A549 (cell line): Measurements from ENCODE around the gene TCP10L. TPM values are rescaled to one million over a fixed set of nuclear protein-coding genes. Genes with fewer than 3 reads are reported as not detected.

Source experiments
- ATAC-seq, 2 experiments: fragments of 200-7000 bp in 1 of 2; fragments of >200 bp in 1 of 2; cut with Nextera tagmentation in 1 of 2; cut with Tn5 transposase in 1 of 2; 3 replicates each; pipeline versions ENCODE4 v1.8.0 to v1.9.1; 2018 to 2020; ENCODE audit warnings: mild to moderate bottlenecking in 1 of 2, moderate library complexity in 1 of 2
- CTCF ChIA-PET: fragments of 300-600 bp; sonication (Branson Sonifier 250); formaldehyde crosslinking; extraction: SDS; loops from one replicate; lab custom pipeline; 2021; ENCODE audit warnings: antibody characterized with exemption, inconsistent platforms; lab: Yijun Ruan, JAX
- POLR2A ChIA-PET: fragments of 350-600 bp; formaldehyde crosslinking; extraction: SDS; loops from one replicate; lab custom pipeline; 2021; ENCODE audit warnings: antibody characterized with exemption, inconsistent platforms; lab: Yijun Ruan, JAX
- DNase-seq, 2 experiments: peaks; one replicate each; pipeline versions ENCODE4 v3.0.0 to v3.0.0-alpha.2; 2011 to 2016; ENCODE audit warnings: low read depth in 1 of 2, low spot score in 1 of 2
- FAIRE-seq: peaks from 2 replicates; lab custom pipeline; 2011; peaks lifted over from hg19 to GRCh38; lab: Jason Lieb, UNC
- H3K27ac ChIP-seq, 2 experiments: fragments of >200 bp; sonication (Bioruptor Twin); formaldehyde crosslinking; 3 replicates each; pipeline ENCODE4 v1.5.1; 2016 to 2017
- H3K4me1 ChIP-seq: fragments of >200 bp; sonication (Bioruptor Twin); formaldehyde crosslinking; 3 replicates; pipeline ENCODE4 v1.6.1; 2016
- H3K4me2 ChIP-seq: fragments of >200 bp; sonication (Bioruptor Twin); formaldehyde crosslinking; 3 replicates; pipeline ENCODE4 v1.6.1; 2016
- H3K4me3 ChIP-seq: fragments of >200 bp; sonication (Bioruptor Twin); formaldehyde crosslinking; 3 replicates; pipeline ENCODE4 v1.5.1; 2016
- H3K9me3 ChIP-seq: fragments of >200 bp; sonication (Bioruptor Twin); formaldehyde crosslinking; 3 replicates; pipeline ENCODE4 v1.6.1; 2016
- CEBPB ChIP-seq, 2 experiments: fragments of >200 bp in 1 of 2; sonication (Bioruptor Twin) in 1 of 2; formaldehyde crosslinking in 1 of 2; IDR thresholded peaks; 2 replicates each; pipeline ENCODE4 v1.6.1; 2012 to 2016
- CHD4 ChIP-seq: fragments of 200-600 bp; sonication (generic); IDR thresholded peaks from 2 replicates; pipeline ENCODE4 v1.6.1; 2016; ENCODE audit warnings: antibody characterized with exemption, mild to moderate bottlenecking, borderline replicate concordance
- E2F6 ChIP-seq: IDR thresholded peaks from 2 replicates; pipeline ENCODE4 v1.6.1; 2012; ENCODE audit warnings: low read depth, borderline replicate concordance
- EHF ChIP-seq: fragments of 250-450 bp; sonication (Bioruptor Pico); IDR thresholded peaks from 2 replicates; pipeline ENCODE4 v1.5.0; 2020; ENCODE audit warnings: mild to moderate bottlenecking
- EHMT2 ChIP-seq: fragments of 200-600 bp; sonication (generic); IDR thresholded peaks from 2 replicates; pipeline ENCODE4 v1.6.1; 2016; ENCODE audit warnings: antibody characterized with exemption, low read depth, mild to moderate bottlenecking, moderate library complexity
- ELK1 ChIP-seq: fragments of 150-350 bp; IDR thresholded peaks from 2 replicates; pipeline ENCODE4 v1.6.1; 2014; ENCODE audit warnings: low read depth, mild to moderate bottlenecking, low read length
- FOSB ChIP-seq: fragments of 250-450 bp; sonication (Bioruptor Pico); IDR thresholded peaks from 2 replicates; pipeline ENCODE4 v1.5.0; 2020; ENCODE audit warnings: mild to moderate bottlenecking, moderate library complexity
- FOXS1 ChIP-seq: fragments of 250-450 bp; sonication (Bioruptor Pico); IDR thresholded peaks from 2 replicates; pipeline ENCODE4 v1.5.0; 2020; ENCODE audit warnings: mild to moderate bottlenecking, moderate library complexity
- GATA3 ChIP-seq: IDR thresholded peaks from 2 replicates; pipeline ENCODE4 v1.6.1; 2012; ENCODE audit warnings: borderline replicate concordance
- HMGXB4 ChIP-seq: fragments of 250-450 bp; sonication (Bioruptor Pico); IDR thresholded peaks from 2 replicates; pipeline ENCODE4 v1.5.0; 2021; ENCODE audit warnings: mild to moderate bottlenecking, moderate library complexity, borderline replicate concordance
- HOXB5 ChIP-seq: fragments of 250-450 bp; sonication (Bioruptor Pico); IDR thresholded peaks from 2 replicates; pipeline ENCODE4 v1.5.0; 2020; ENCODE audit warnings: mild to moderate bottlenecking, moderate library complexity
- JUNB ChIP-seq: fragments of >200 bp; sonication (Bioruptor Twin); formaldehyde crosslinking; IDR thresholded peaks from 2 replicates; pipeline ENCODE4 v1.6.1; 2016
- KDM5A ChIP-seq: fragments of 200-600 bp; sonication (generic); IDR thresholded peaks from 2 replicates; pipeline ENCODE4 v1.6.1; 2016; ENCODE audit warnings: antibody characterized with exemption, mild to moderate bottlenecking
- MAFK ChIP-seq: fragments of 450-650 bp; IDR thresholded peaks from 2 replicates; pipeline ENCODE4 v1.6.1; 2014; ENCODE audit not compliant: partially characterized antibody
- MAZ ChIP-seq: fragments of 150-350 bp; IDR thresholded peaks from 2 replicates; pipeline ENCODE4 v1.6.1; 2014; ENCODE audit warnings: antibody characterized with exemption, low read depth, low read length, borderline replicate concordance
- NPAS2 ChIP-seq: fragments of 250-450 bp; sonication (Bioruptor Pico); IDR thresholded peaks from 2 replicates; pipeline ENCODE4 v1.8.0; 2022; ENCODE audit warnings: mild to moderate bottlenecking, moderate library complexity, borderline replicate concordance
- NR3C1 ChIP-seq: fragments of >200 bp; sonication (Bioruptor Twin); formaldehyde crosslinking; IDR thresholded peaks from 3 replicates; pipeline ENCODE4 v1.6.1; 2017
- PBX3 ChIP-seq: IDR thresholded peaks from 2 replicates; pipeline ENCODE4 v1.6.1; 2012
- POLR2A ChIP-seq: IDR thresholded peaks from 2 replicates; pipeline ENCODE4 v1.6.1; 2012; ENCODE audit warnings: mild to moderate bottlenecking, low read length
- RAD21 ChIP-seq, 2 experiments: fragments of >200 bp in 1 of 2; sonication (Bioruptor Twin) in 1 of 2; formaldehyde crosslinking in 1 of 2; IDR thresholded peaks in 1 of 2; conservative IDR thresholded peaks in 1 of 2; 2 replicates in 1 of 2; 3 replicates in 1 of 2; pipeline ENCODE4 v1.6.1; 2012 to 2018; ENCODE audit warnings: inconsistent platforms in 1 of 2
- RFX5 ChIP-seq: fragments of 450-650 bp; IDR thresholded peaks from 2 replicates; pipeline ENCODE4 v1.7.1; 2014; ENCODE audit warnings: antibody characterized with exemption, mild to moderate bottlenecking, moderate library complexity
- RNF2 ChIP-seq: fragments of 200-600 bp; sonication (generic); IDR thresholded peaks from 2 replicates; pipeline ENCODE4 v1.6.1; 2016; ENCODE audit warnings: low read depth, mild to moderate bottlenecking, antibody characterized with exemption, moderate library complexity, borderline replicate concordance
- SMC3 ChIP-seq: fragments of >200 bp; sonication (Bioruptor Twin); formaldehyde crosslinking; IDR thresholded peaks from 3 replicates; pipeline ENCODE4 v1.6.1; 2018; ENCODE audit warnings: inconsistent platforms
- SREBF2 ChIP-seq: fragments of 450-650 bp; IDR thresholded peaks from 2 replicates; pipeline ENCODE4 v1.6.1; 2014; ENCODE audit warnings: mild to moderate bottlenecking, moderate library complexity
- TFCP2L1 ChIP-seq: fragments of 250-450 bp; sonication (Bioruptor Pico); IDR thresholded peaks from 2 replicates; pipeline ENCODE4 v1.5.0; 2021; ENCODE audit warnings: mild to moderate bottlenecking
- ZC3H11A ChIP-seq: fragments of 450-650 bp; IDR thresholded peaks from 2 replicates; pipeline ENCODE4 v1.6.1; 2014; ENCODE audit warnings: antibody characterized with exemption, mild to moderate bottlenecking
- ZSCAN20 ChIP-seq: fragments of 250-450 bp; sonication (Bioruptor Pico); IDR thresholded peaks from 2 replicates; pipeline ENCODE4 v1.8.0; 2022; ENCODE audit warnings: mild to moderate bottlenecking, moderate library complexity
- WGBS: methylation state at CpG from one replicate; pipeline ENCODE4 v1.1.6; 2017; ENCODE audit errors: missing lambda C conversion rate; 5-methylcytosine and 5-hydroxymethylcytosine counted together
- polyA plus RNA-seq, 4 experiments: library from polyadenylated mRNA; depleted of rRNA in 3 of 4; stranded (reverse); fragments of >200 nt; fragmentation: RNase III in 1 of 4; extraction: RNeasy Plus Mini Kit Qiagen cat#74134 plus additional on column Dnase treatment in 1 of 4; gene quantifications; 2 replicates in 3 of 4; 3 replicates in 1 of 4; pipeline ENCODE4 v1.2.3, GENCODE V29; 2011 to 2017

The TCP10L gene
- polyA plus RNA-seq, 2 of the 4 experiments (the other 2 are of a cell fraction): 0.62 to 1.2 TPM

- peaks cover 6% of the 10 kb centered on the region; the same call in 1 of the 3 replicates for H3K4me1 ChIP-seq
- no peak for DNase-seq
- no peak overlapping the region for H3K4me3 ChIP-seq
- FAIRE-seq: no peak
- no peak overlapping the region for H3K27ac ChIP-seq
- POLR2A ChIA-PET: no interaction called here
- 88% methylated on average over 7 of the region's 7 CpGs for WGBS
- no peak for TF ChIP-seq POLR2A
- H3K4me2 ChIP-seq: no peak overlapping the region
- no peaks in the 10 kb centered on the region for H3K9me3 ChIP-seq
- CTCF ChIA-PET: no interaction called here
- no peak for ATAC-seq
Observed at GRCh38 chr21:32535612-32536011, 49.7 kb downstream of the TCP10L start.

GRCh38 chr21:32534113-32534512, 51.2 kb downstream of the TCP10L start:
- no peaks in the 10 kb centered on the region for H3K9me3 ChIP-seq
- peaks cover 6% of the 10 kb centered on the region; the same call in 1 of the 3 replicates for H3K4me1 ChIP-seq
- H3K27ac ChIP-seq: no peak overlapping the region
- ChIA-PET CTCF (no interaction called here), POLR2A (no interaction called here)
- no peak for FAIRE-seq
- H3K4me3 ChIP-seq: no peak overlapping the region
- no peak overlapping the region for H3K4me2 ChIP-seq
- ATAC-seq: no peak
- TF ChIP-seq ZSCAN20 (no peak), KDM5A (no peak), NPAS2 (CRISPR knock-in tag) (no peak), TFCP2L1 (no peak), RFX5 (no peak), RNF2 (no peak), FOXS1 (CRISPR knock-in tag) (no peak), SREBF2 (no peak), ZC3H11A (no peak), NR3C1 (no peak), MAFK (no peak), PBX3 (no peak), MAZ (no peak), CHD4 (no peak), JUNB (no peak), CEBPB (IDR thresholded peaks at IDR 0.05) (no peak)
- 89% methylated on average over 8 of the region's 8 CpGs for WGBS
- no peak for DNase-seq

- TF ChIP-seq RAD21 (conservative IDR thresholded peaks at IDR 0.05 in 1 of 2, IDR thresholded peaks at IDR 0.05 in 1 of 2): no peak
- ATAC-seq: no peak
- Histone ChIP-seq H3K4me1 (peaks cover 6% of the 10 kb centered on the region; the same call in 1 of the 3 replicates), H3K4me3 (no peak overlapping the region), H3K27ac (no peak overlapping the region), H3K4me2 (no peak overlapping the region), H3K9me3 (no peaks in the 10 kb centered on the region)
- POLR2A ChIA-PET: no interaction called here
- 83% methylated on average over 6 of the region's 7 CpGs for WGBS
- no peak for FAIRE-seq
- no peak for DNase-seq
- CTCF ChIA-PET: no interaction called here
Observed at GRCh38 chr21:32533611-32534010, 51.7 kb downstream of the TCP10L start.

GRCh38 chr21:32533053-32533452, 52.3 kb downstream of the TCP10L start:
- WGBS: 78% methylated on average over 4 of the region's 4 CpGs
- ChIA-PET CTCF (no interaction called here), POLR2A (no interaction called here)

More at GRCh38 chr21:32533053-32533452, 52.3 kb downstream of the TCP10L start:
- no peak for DNase-seq
- no peak overlapping the region for H3K4me2 ChIP-seq
- FAIRE-seq: no peak
- TF ChIP-seq ELK1 (no peak), HMGXB4 (CRISPR knock-in tag) (no peak), CEBPB (IDR thresholded peaks at IDR 0.05) (no peak), EHMT2 (no peak), E2F6 (no peak), EHF (no peak), GATA3 (no peak), FOXS1 (CRISPR knock-in tag) (no peak), HOXB5 (CRISPR knock-in tag) (no peak), SREBF2 (no peak), SMC3 (no peak), FOSB (CRISPR knock-in tag) (no peak)
- H3K4me1 ChIP-seq: peaks cover 6% of the 10 kb centered on the region; the same call in 1 of the 3 replicates
- no peak overlapping the region for H3K4me3 ChIP-seq
- no peak for ATAC-seq
- no peak overlapping the region for H3K27ac ChIP-seq
- no peaks in the 10 kb centered on the region for H3K9me3 ChIP-seq
